ENCODE data around the gene STYK1. TPM values are rescaled to one million over a fixed set of nuclear protein-coding genes. Genes with fewer than 3 reads are reported as not detected.
A peak's percentile ranks its signal among the peaks of the same experiment; 100 is the strongest.

STYK1 gene
- total and polyA plus RNA-seq, 10 of the 15 experiments (the other 5 are each of a cell fraction or from before 2014, with no cell fraction given), result 0.62 to 1.2 (median 0.82) TPM; not detected in 1

DNA sequence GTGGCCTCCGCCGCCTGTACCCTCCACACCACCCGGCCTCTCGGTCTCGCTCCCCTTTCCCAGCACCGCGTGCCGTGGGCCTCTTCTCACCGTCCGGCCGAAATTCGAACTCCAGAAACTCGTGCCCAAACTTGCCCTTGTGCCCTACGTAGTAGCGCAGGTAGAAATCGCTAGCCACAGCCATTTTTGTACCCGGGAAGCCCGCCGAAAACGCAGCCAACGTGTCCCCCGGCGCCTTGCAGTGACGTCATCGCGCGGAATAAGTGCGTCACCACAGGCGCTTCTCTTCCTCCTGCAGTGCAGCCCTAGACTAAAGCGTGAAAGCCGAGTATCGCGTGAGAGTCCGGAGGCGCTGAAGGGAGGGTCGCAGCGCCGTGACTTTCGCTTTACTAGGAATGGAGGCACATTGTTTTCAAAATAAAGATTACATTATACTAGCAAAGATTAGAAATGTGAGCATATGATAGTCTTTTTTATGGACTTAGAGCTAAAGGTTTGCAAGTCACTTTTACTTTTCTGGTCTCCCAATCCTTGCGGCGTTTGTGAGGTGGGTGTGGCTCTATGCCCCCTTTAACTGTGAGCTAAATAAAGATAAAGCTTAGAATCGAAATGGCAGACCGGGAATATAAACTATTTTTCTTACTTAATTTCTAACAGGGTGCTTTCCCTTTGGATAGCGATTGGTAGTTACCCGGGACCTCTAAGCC, 60.4 kb downstream of the STYK1 start, which contains the start of gene MAGOHB:
Gene MAGOHB (minus strand): TSS at position 261 of the 707 bp plus-strand sequence. CDS start 77 bp downstream, at position 184.
- H3K9ac ChIP-seq (ENCODE audit: control insufficient read depth, insufficient read depth, low read length), result peak within 1 kb of the TSS; percentile 87
- ChIA-PET SMC1A (ENCODE audit: uncharacterized antibody, unreplicated experiment) (interaction anchor here (0.9 to 1.2 kb wide), 6 partner anchors 55 to 1149 kb away, joined by 3 to 4 read pairs (median 3); no protein-coding TSS in a partner anchor), RAD21 (ENCODE audit: unreplicated experiment) (interaction anchor here (0.5 kb wide), 1 partner anchor 1071 kb away, joined by 4 read pairs; no protein-coding TSS in a partner anchor), CTCF (interaction anchor here (0.6 to 3.1 kb wide), 3 partner anchors 54 to 136 kb away, joined by 3 to 20 read pairs (median 5); no protein-coding TSS in a partner anchor), POLR2A (interaction anchor here (0.7 to 1.6 kb wide), 2 partner anchors 105 to 109 kb away, joined by 3 to 4 read pairs; partner anchors contain the start of gene YBX3)
- H3K4me3 ChIP-seq, result peak within 1 kb of the TSS; percentile 71
- peak within 1 kb of the TSS; percentile 96 for H2AFZ ChIP-seq (ENCODE audit: control insufficient read depth, low read depth, low read length)
- H3K27me3 ChIP-seq (replicated peaks in 1 of 2; ENCODE audit: control insufficient read depth in 2 of 2, insufficient read depth in 2 of 2, low read length in 1 of 2), result no peaks in the 10 kb centered on the region
- peak within 1 kb of the TSS; percentile 88 for H3K27ac ChIP-seq (ENCODE audit: control insufficient read depth, insufficient read depth)
- peak; percentile 96 for FAIRE-seq
- peaks cover 2 to 3% of the 10 kb centered on the region in 2 experiments; a peak in 3 of 4 replicates for H3K36me3 ChIP-seq (ENCODE audit: control insufficient read depth in 2 of 2, insufficient read depth in 2 of 2, low read length in 1 of 2)
- peak; percentile 96 for ATAC-seq
- H4K20me1 ChIP-seq (ENCODE audit: control insufficient read depth, insufficient read depth), result no peaks in the 10 kb centered on the region
- TSS peak; percentile 99 for BruUV-seq (replicated peaks)
- peaks cover 29% of the 10 kb centered on the region for H3K79me2 ChIP-seq (ENCODE audit: control insufficient read depth, insufficient read depth, low read length)
- no peaks in the 10 kb centered on the region; the same call in 2 of the 3 replicates for H3K9me3 ChIP-seq (replicated peaks; ENCODE audit: control insufficient read depth, insufficient read depth, low read length)
- in situ Hi-C loops (cut with MboI) (no loop called here), intact Hi-C loops (cut with micrococcal nuclease; ENCODE audit: unreplicated experiment) (loop anchor here (5.0 kb wide), 1 partner anchor 139 kb away; no protein-coding TSS in a partner anchor)
- H3K4me2 ChIP-seq (ENCODE audit: control insufficient read depth, insufficient read depth), result peak within 1 kb of the TSS; percentile 59
- DNase-seq (ENCODE audit: low read depth, low spot score), result peak; percentile 90
- whole genome bisulfite sequencing (ENCODE audit: insufficient coverage, insufficient replicate concordance, low lambda C conversion rate, missing lambda C conversion rate), result 1% methylated on average over 45 of the region's 45 CpGs
- H3K4me1 ChIP-seq (ENCODE audit: control insufficient read depth, insufficient read depth, low read length), result no peaks in the 10 kb centered on the region
- TF ChIP-seq RFX5 (IDR thresholded peaks at IDR 0.05; ENCODE audit: low read depth, low read length) (peak; percentile 59; the same call in 1 of the 2 replicates), ZNF384 (IDR thresholded peaks at IDR 0.05; ENCODE audit: borderline replicate concordance, low read depth, low read length) (no peak), NR2C1 (IDR thresholded peaks at IDR 0.05) (0 out of 2 replicates have a peak, but pooled peaks have one; percentile 43), GABPA (IDR thresholded peaks at IDR 0.05; ENCODE audit: low read depth) (peak; percentile 62), KLF5 (IDR thresholded peaks at IDR 0.05; ENCODE audit: partially characterized antibody) (peak; percentile 53), SP1 (IDR thresholded peaks at IDR 0.05; ENCODE audit: low read depth, low read length) (peak; percentile 54), TBL1XR1 (IDR thresholded peaks at IDR 0.05; ENCODE audit: low read depth, low read length) (no peak), HCFC1 (IDR thresholded peaks at IDR 0.05; ENCODE audit: low read length) (peak; percentile 83), ZSCAN29 (IDR thresholded peaks at IDR 0.05) (no peak), SRF (IDR thresholded peaks at IDR 0.05; ENCODE audit: low read depth in 2 of 2, low read length in 2 of 2) (peak; percentile 36 to 95; a peak in 2 of 4 replicates)
- TF ChIP-seq, protein P1, sequence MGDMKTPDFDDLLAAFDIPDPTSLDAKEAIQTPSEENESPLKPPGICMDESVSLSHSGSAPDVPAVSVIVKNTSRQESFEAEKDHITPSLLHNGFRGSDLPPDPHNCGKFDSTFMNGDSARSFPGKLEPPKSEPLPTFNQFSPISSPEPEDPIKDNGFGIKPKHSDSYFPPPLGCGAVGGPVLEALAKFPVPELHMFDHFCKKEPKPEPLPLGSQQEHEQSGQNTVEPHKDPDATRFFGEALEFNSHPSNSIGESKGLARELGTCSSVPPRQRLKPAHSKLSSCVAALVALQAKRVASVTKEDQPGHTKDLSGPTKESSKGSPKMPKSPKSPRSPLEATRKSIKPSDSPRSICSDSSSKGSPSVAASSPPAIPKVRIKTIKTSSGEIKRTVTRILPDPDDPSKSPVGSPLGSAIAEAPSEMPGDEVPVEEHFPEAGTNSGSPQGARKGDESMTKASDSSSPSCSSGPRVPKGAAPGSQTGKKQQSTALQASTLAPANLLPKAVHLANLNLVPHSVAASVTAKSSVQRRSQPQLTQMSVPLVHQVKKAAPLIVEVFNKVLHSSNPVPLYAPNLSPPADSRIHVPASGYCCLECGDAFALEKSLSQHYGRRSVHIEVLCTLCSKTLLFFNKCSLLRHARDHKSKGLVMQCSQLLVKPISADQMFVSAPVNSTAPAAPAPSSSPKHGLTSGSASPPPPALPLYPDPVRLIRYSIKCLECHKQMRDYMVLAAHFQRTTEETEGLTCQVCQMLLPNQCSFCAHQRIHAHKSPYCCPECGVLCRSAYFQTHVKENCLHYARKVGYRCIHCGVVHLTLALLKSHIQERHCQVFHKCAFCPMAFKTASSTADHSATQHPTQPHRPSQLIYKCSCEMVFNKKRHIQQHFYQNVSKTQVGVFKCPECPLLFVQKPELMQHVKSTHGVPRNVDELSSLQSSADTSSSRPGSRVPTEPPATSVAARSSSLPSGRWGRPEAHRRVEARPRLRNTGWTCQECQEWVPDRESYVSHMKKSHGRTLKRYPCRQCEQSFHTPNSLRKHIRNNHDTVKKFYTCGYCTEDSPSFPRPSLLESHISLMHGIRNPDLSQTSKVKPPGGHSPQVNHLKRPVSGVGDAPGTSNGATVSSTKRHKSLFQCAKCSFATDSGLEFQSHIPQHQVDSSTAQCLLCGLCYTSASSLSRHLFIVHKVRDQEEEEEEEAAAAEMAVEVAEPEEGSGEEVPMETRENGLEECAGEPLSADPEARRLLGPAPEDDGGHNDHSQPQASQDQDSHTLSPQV (IDR thresholded peaks at IDR 0.05), result no peak
- TF ChIP-seq, protein P2, sequence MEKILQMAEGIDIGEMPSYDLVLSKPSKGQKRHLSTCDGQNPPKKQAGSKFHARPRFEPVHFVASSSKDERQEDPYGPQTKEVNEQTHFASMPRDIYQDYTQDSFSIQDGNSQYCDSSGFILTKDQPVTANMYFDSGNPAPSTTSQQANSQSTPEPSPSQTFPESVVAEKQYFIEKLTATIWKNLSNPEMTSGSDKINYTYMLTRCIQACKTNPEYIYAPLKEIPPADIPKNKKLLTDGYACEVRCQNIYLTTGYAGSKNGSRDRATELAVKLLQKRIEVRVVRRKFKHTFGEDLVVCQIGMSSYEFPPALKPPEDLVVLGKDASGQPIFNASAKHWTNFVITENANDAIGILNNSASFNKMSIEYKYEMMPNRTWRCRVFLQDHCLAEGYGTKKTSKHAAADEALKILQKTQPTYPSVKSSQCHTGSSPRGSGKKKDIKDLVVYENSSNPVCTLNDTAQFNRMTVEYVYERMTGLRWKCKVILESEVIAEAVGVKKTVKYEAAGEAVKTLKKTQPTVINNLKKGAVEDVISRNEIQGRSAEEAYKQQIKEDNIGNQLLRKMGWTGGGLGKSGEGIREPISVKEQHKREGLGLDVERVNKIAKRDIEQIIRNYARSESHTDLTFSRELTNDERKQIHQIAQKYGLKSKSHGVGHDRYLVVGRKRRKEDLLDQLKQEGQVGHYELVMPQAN (conservative IDR thresholded peaks at IDR 0.05), result peak; percentile 87

Data from GM12878 (cell line).